Testis (tissue), 3 donors: ENCODE measurements around the gene ANXA2. TPM values are rescaled to one million over a fixed set of nuclear protein-coding genes. Genes with fewer than 3 reads are reported as not detected.

Source experiments
- DNase-seq: peaks from one replicate; pipeline ENCODE4 v3.0.0-alpha.2; 2019
- H3K27ac ChIP-seq, 2 donors: fragments of 200-600 bp; sonication (generic); one replicate each; pipeline ENCODE4 v1.5.1; 2019
- H3K27me3 ChIP-seq: fragments of 200-600 bp; sonication (generic); one replicate; pipeline ENCODE4 v1.5.1; 2019
- H3K36me3 ChIP-seq: fragments of 200-600 bp; sonication (generic); one replicate; pipeline ENCODE4 v1.5.1; 2017; ENCODE audit warnings: low read depth; ENCODE audit errors: missing control alignments
- H3K4me1 ChIP-seq: fragments of 200-600 bp; sonication (generic); one replicate; pipeline ENCODE4 v1.5.1; 2019
- H3K4me3 ChIP-seq, 2 donors: fragments of 200-600 bp; sonication (generic); one replicate each; pipeline ENCODE4 v1.5.1; 2017 to 2019
- H3K9me3 ChIP-seq: fragments of 200-600 bp; sonication (generic); one replicate; pipeline ENCODE4 v1.5.1; 2017
- POLR2A ChIP-seq: fragments of 450-650 bp; IDR thresholded peaks from one replicate; pipeline ENCODE4 v1.6.1; 2017; ENCODE audit warnings: antibody characterized with exemption, mild to moderate bottlenecking, moderate library complexity
- WGBS, 2 donors: methylation state at CpG; one replicate each; pipeline ENCODE4 v1.1.5; 2018; 5-methylcytosine and 5-hydroxymethylcytosine counted together
- intact Hi-C: fragments of 100-400 bp; cut with DNase I; formaldehyde crosslinking; loops from one replicate; pipeline ENCODE4 v1.15.1; 2023; ENCODE audit warnings: low total_unique reads
- polyA plus RNA-seq: library from polyadenylated mRNA; stranded (reverse); fragments of 350-450 nt; fragmentation: Illumina TruSeq; extraction: RNeasy Lipid Tissue Mini Kit (QIAGEN cat#74804); gene quantifications from one replicate; pipeline ENCODE4 v1.2.3, GENCODE V29; 2014; ENCODE audit warnings: low read depth, low replicate concordance; ENCODE audit not compliant: insufficient read depth
- total RNA-seq, 2 donors: library from RNA; depleted of rRNA; stranded (reverse); fragments of >200 nt; gene quantifications; one replicate each; pipeline ENCODE4 v1.2.3, GENCODE V29; 2016
- TF ChIP-seq, protein P1 (sequence below), 3 experiments: fragments of 450-650 bp in 2 of 3; fragments of 200-600 bp in 1 of 3; sonication (generic) in 1 of 3; IDR thresholded peaks; one replicate each; pipeline ENCODE4 v1.5.1; 2016 to 2019; ENCODE audit warnings: antibody characterized with exemption in 3 of 3, mild to moderate bottlenecking in 2 of 3, moderate library complexity in 1 of 3

ANXA2 gene
- total and polyA plus RNA-seq, 3 donors from 2014 or later, result 199 to 388 (median 226) TPM

DNA sequence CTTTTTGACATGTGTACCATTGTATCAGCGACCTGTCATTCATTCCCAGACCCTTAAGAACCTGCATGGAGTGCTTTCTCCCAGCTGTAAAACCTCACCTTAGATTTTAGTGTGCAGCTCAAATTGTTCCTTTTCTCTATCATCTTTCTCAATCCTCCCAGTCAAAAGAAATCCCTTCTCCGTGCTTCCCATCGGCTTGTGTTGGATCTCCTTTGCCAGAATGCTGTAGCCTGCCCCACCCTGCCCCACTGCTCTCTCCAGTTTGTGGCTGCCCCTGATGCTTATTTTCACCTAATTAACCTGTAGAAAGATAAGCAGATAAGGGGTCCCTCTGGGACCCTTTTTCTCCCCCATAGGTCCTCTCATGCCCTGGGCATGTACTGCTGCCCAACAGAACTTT is 51.1 kb downstream of the ANXA2 start:
- WGBS, 2 donors, result 95 to 96% methylated on average over 3 of the region's 3 CpGs
- no peaks in the 10 kb centered on the region for H3K4me1 ChIP-seq
- H3K9me3 ChIP-seq, result no peaks in the 10 kb centered on the region
- H3K27ac ChIP-seq, result no peak overlapping the region
- intact Hi-C loops, result no loop called here
- no peak for DNase-seq
- H3K4me3 ChIP-seq, result no peak overlapping the region
- H3K36me3 ChIP-seq, result no peaks in the 10 kb centered on the region
- no peaks in the 10 kb centered on the region for H3K27me3 ChIP-seq
- no peak for TF ChIP-seq POLR2A
- TF ChIP-seq, protein P1, sequence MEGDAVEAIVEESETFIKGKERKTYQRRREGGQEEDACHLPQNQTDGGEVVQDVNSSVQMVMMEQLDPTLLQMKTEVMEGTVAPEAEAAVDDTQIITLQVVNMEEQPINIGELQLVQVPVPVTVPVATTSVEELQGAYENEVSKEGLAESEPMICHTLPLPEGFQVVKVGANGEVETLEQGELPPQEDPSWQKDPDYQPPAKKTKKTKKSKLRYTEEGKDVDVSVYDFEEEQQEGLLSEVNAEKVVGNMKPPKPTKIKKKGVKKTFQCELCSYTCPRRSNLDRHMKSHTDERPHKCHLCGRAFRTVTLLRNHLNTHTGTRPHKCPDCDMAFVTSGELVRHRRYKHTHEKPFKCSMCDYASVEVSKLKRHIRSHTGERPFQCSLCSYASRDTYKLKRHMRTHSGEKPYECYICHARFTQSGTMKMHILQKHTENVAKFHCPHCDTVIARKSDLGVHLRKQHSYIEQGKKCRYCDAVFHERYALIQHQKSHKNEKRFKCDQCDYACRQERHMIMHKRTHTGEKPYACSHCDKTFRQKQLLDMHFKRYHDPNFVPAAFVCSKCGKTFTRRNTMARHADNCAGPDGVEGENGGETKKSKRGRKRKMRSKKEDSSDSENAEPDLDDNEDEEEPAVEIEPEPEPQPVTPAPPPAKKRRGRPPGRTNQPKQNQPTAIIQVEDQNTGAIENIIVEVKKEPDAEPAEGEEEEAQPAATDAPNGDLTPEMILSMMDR (IDR thresholded peaks at IDR 0.05), result no peak

- WGBS, 2 donors, result 82 to 83% methylated on average over 3 of the region's 3 CpGs
- Histone ChIP-seq H3K4me3 (no peak overlapping the region), H3K4me1 (no peaks in the 10 kb centered on the region), H3K9me3 (no peaks in the 10 kb centered on the region), H3K27ac (no peak overlapping the region), H3K27me3 (no peaks in the 10 kb centered on the region), H3K36me3 (no peaks in the 10 kb centered on the region)
- intact Hi-C loops, result no loop called here
- TF ChIP-seq, protein P1 (IDR thresholded peaks at IDR 0.05), result no peak
- no peak for TF ChIP-seq POLR2A
- no peak for DNase-seq
Observed at GRCh38 chr15:60346077-60346476, 51.7 kb downstream of the ANXA2 start.

DNA sequence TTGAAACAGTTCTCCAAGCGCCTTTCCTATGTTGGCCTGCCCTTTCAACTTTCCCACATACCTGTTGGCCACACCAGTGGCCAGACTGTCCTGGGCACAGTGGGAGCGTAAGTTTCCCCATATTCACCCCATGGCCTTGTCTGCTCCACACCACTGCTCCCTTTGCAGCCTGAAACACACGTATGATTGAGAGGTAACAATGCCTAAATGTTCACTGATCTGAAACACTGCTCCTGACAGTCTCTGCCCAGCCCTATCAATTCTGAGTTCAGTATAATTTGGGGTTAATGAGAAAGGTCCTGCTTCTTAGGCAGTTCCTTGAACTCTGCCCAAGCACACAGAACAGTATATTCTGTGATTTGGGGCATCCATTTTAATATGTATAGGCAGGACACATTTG is 52.2 kb downstream of the ANXA2 start:
- no peaks in the 10 kb centered on the region for H3K4me1 ChIP-seq
- 90 to 97% methylated on average over 3 of the region's 3 CpGs for WGBS, 2 donors
- TF ChIP-seq, protein P1 (IDR thresholded peaks at IDR 0.05), result no peak
- H3K9me3 ChIP-seq, result no peaks in the 10 kb centered on the region
- no peaks in the 10 kb centered on the region for H3K27me3 ChIP-seq
- intact Hi-C loops, result no loop called here
- H3K27ac ChIP-seq, result no peak overlapping the region
- no peak for DNase-seq
- H3K36me3 ChIP-seq, result no peaks in the 10 kb centered on the region
- H3K4me3 ChIP-seq, result no peak overlapping the region

- intact Hi-C loops, result no loop called here
- no peak for DNase-seq
- Histone ChIP-seq H3K27ac (no peak overlapping the region), H3K4me3 (no peak overlapping the region), H3K9me3 (no peaks in the 10 kb centered on the region), H3K4me1 (no peaks in the 10 kb centered on the region), H3K27me3 (no peaks in the 10 kb centered on the region), H3K36me3 (no peaks in the 10 kb centered on the region)
- 94 to 97% methylated on average over 2 of the region's 2 CpGs for whole genome bisulfite sequencing, 2 donors
- no peak for TF ChIP-seq POLR2A
- TF ChIP-seq, protein P1 (IDR thresholded peaks at IDR 0.05), result no peak
Observed at GRCh38 chr15:60344987-60345386, 52.8 kb downstream of the ANXA2 start.

GRCh38 chr15:60344461-60344860 is 53.3 kb downstream of the ANXA2 start:
- Histone ChIP-seq H3K4me3 (no peak overlapping the region), H3K36me3 (no peaks in the 10 kb centered on the region), H3K9me3 (no peaks in the 10 kb centered on the region), H3K27me3 (no peaks in the 10 kb centered on the region), H3K4me1 (no peaks in the 10 kb centered on the region), H3K27ac (no peak overlapping the region)
- intact Hi-C loops, result no loop called here
- 91 to 92% methylated on average over 8 of the region's 8 CpGs for WGBS, 2 donors
- no peak for TF ChIP-seq POLR2A
- TF ChIP-seq, protein P1 (IDR thresholded peaks at IDR 0.05), result no peak
- DNase-seq, result no peak
